Adrenal gland (tissue), 12 donors: ENCODE measurements around the gene ARG2. TPM values are rescaled to one million over a fixed set of nuclear protein-coding genes. Genes with fewer than 3 reads are reported as not detected.

Experiments used
- DNase-seq, 7 donors: peaks; one replicate each; pipeline ENCODE4 v3.0.0-alpha.2; 2019 to 2020
- H3K27ac ChIP-seq, 5 donors: fragments of 200-600 bp; sonication (generic) in 4 of 5; 1 replicate in 3 of 5; 2 replicates in 2 of 5; pipeline versions ENCODE4 v1.5.1 to v1.8.0; 2016 to 2020; ENCODE audit warnings: mild to moderate bottlenecking in 1 of 5
- H3K27me3 ChIP-seq: fragments of 200-600 bp; 2 replicates; pipeline ENCODE4 v1.8.0; 2021
- H3K36me3 ChIP-seq, 2 donors: fragments of 200-600 bp; replicated peaks in 1 of 2; 1 replicate in 1 of 2; 2 replicates in 1 of 2; pipeline versions ENCODE4 v1.5.1 to v1.8.0; 2018 to 2022
- H3K4me1 ChIP-seq, 2 donors: fragments of 200-600 bp; replicated peaks in 1 of 2; 1 replicate in 1 of 2; 2 replicates in 1 of 2; pipeline versions ENCODE4 v1.5.1 to v1.8.0; 2018 to 2021
- H3K4me3 ChIP-seq, 4 donors: fragments of 200-600 bp; sonication (generic) in 3 of 4; one replicate each; pipeline ENCODE4 v1.5.1; 2016 to 2018
- H3K9me3 ChIP-seq, 3 donors: fragments of 200-600 bp; sonication (generic) in 1 of 3; replicated peaks in 1 of 3; 1 replicate in 2 of 3; 2 replicates in 1 of 3; pipeline versions ENCODE4 v1.5.1 to v1.8.0; 2016 to 2021
- POLR2A ChIP-seq, 2 donors: fragments of 450-650 bp; IDR thresholded peaks; one replicate each; pipeline ENCODE4 v1.6.1; 2017; ENCODE audit warnings: antibody characterized with exemption in 2 of 2, mild to moderate bottlenecking in 2 of 2, moderate library complexity in 1 of 2
- WGBS, 4 donors: extraction: QIAGEN DNeasy Blood & Tissue Kit in 2 of 4; methylation state at CpG; one replicate each; pipeline versions ENCODE4 v1.1.5 to v1.1.7; 2013 to 2017; 5-methylcytosine and 5-hydroxymethylcytosine counted together
- intact Hi-C, 2 donors: fragments of 100-400 bp; cut with DNase I; formaldehyde crosslinking; loops; one replicate each; pipeline versions ENCODE4 v1.14.1 to v1.15.0; 2022 to 2023
- polyA plus RNA-seq, 3 donors: library from polyadenylated mRNA; stranded (reverse); fragments of 200-250 nt in 2 of 3; fragments of 350-450 nt in 1 of 3; fragmentation: Illumina TruSeq in 1 of 3; extraction: RNeasy Lipid Tissue Mini Kit (QIAGEN cat#74804) in 1 of 3; gene quantifications; one replicate each; pipeline ENCODE4 v1.2.3, GENCODE V29; 2013 to 2014
- total RNA-seq, 9 donors: library from RNA; depleted of rRNA in 4 of 9; stranded (reverse); fragments of >200 nt in 4 of 9; fragments of 120-200 nt in 1 of 9; fragmentation: NEBNext Ultra II Directional in 1 of 9; extraction: Animal tissue kit (Norgen Biotek cat#: 25700) in 1 of 9; gene quantifications; one replicate each; pipeline versions ENCODE4 v1.1.0 to v1.2.4, GENCODE V29; 2013 to 2023
- TF ChIP-seq, protein P1 (sequence below), 6 experiments: fragments of 450-650 bp in 4 of 6; fragments of 200-600 bp in 2 of 6; sonication (generic) in 1 of 6; IDR thresholded peaks; 1 replicate in 5 of 6; 2 replicates in 1 of 6; pipeline versions ENCODE4 v1.5.1 to v1.8.0; 2016 to 2021; ENCODE audit warnings: antibody characterized with exemption in 6 of 6, mild to moderate bottlenecking in 2 of 6, moderate library complexity in 1 of 6
- donor health status: healthy with polysubstance abuse.
- donor health status: Bipolar disorder and iron deficiency.
- donor health status: DM: yes; HTN: yes; CAD: no.
- donor health status: DM: no; HTN: no; CAD: no.
- donor health status: DM: no; HTN: no; CAD: no.
- donor health status: DM: yes; HTN: yes; CAD: no.

Gene ARG2
- total and polyA plus RNA-seq, 12 donors = 2.5 to 45.4 (median 4.5) TPM

DNA sequence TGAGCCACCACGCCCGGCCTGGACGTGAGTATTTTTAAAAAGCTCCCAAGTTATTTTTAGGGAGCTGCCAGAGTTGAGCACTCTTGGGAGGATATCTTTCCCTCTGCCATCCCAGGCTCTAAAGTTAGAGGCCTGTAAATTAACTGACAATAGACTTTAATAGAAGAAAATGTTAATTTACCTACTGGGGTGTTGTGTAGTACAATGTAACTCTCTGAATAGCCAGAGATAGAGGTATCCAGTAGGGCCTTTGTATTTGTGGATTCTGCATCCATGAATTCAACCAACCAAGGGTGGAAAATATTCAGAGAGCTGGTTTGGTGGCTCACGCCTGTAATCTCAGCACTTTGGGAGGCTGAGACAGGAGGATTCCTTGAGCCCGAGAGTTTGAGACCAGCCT, 12.1 kb upstream of the ARG2 start:
- Histone ChIP-seq H3K4me1 (no peaks in the 10 kb centered on the region), H3K27me3 (no peaks in the 10 kb centered on the region), H3K27ac (no peak overlapping the region), H3K4me3 (no peak overlapping the region), H3K36me3 (no peaks in the 10 kb centered on the region), H3K9me3 (no peaks in the 10 kb centered on the region)
- intact Hi-C loops = loop anchor here in 1 of 2 donors (5.0 kb wide), 1 partner anchor 50 kb away; no protein-coding TSS in a partner anchor
- TF ChIP-seq, protein P1, sequence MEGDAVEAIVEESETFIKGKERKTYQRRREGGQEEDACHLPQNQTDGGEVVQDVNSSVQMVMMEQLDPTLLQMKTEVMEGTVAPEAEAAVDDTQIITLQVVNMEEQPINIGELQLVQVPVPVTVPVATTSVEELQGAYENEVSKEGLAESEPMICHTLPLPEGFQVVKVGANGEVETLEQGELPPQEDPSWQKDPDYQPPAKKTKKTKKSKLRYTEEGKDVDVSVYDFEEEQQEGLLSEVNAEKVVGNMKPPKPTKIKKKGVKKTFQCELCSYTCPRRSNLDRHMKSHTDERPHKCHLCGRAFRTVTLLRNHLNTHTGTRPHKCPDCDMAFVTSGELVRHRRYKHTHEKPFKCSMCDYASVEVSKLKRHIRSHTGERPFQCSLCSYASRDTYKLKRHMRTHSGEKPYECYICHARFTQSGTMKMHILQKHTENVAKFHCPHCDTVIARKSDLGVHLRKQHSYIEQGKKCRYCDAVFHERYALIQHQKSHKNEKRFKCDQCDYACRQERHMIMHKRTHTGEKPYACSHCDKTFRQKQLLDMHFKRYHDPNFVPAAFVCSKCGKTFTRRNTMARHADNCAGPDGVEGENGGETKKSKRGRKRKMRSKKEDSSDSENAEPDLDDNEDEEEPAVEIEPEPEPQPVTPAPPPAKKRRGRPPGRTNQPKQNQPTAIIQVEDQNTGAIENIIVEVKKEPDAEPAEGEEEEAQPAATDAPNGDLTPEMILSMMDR (IDR thresholded peaks at IDR 0.05) = no peak
- TF ChIP-seq POLR2A (IDR thresholded peaks at IDR 0.05) = no peak
- no peak for DNase-seq
- 79 to 97% (median 90%) methylated on average over 2 to 5 of the region's 5 CpGs for WGBS, 4 donors

DNA sequence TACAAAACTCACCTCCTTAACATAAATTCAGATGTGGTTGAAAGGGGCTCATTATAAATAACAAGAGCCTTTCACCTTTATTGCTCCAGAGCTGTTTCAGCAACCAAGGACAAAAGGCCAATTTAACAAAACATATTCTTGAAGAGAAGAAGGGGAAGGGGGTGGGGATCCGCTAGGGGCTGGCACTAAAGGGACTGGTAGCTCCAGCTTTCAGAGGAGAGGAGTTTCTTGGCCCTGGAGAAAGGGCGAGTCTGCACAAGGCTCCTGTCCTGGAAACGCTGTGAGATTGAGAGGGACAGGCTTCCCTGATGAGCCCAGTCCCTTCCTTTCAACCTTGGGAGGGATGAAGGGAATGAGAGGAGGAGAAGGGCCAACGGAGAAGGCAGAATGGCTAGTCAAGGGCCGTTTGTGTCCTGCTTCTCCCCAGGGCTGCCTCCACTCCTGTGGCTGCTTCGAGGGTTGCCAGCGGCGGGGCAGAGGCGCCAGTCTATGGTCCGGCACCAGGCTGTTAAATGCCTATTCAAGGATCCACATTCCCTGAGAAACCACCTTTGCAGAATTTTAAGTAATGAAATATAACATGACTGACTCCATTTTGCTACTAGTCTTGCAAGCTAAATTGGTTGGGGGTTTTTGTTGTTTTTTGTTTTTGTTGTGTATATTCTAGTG, 9.9 kb upstream of the ARG2 start:
- Histone ChIP-seq H3K4me1 (no peaks in the 10 kb centered on the region), H3K9me3 (no peaks in the 10 kb centered on the region), H3K27me3 (no peaks in the 10 kb centered on the region), H3K27ac (no peak overlapping the region), H3K36me3 (no peaks in the 10 kb centered on the region), H3K4me3 (no peak overlapping the region)
- no peak for DNase-seq
- intact Hi-C loops = loop anchor here in 1 of 2 donors (5.0 to 10.0 kb wide), 2 partner anchors 48 to 85 kb away; partner anchors contain the start of gene RDH11
- 69 to 82% (median 72%) methylated on average over 10 of the region's 10 CpGs for WGBS, 4 donors
- TF ChIP-seq POLR2A (IDR thresholded peaks at IDR 0.05) = no peak
- TF ChIP-seq, protein P1 (IDR thresholded peaks at IDR 0.05) = no peak

DNA sequence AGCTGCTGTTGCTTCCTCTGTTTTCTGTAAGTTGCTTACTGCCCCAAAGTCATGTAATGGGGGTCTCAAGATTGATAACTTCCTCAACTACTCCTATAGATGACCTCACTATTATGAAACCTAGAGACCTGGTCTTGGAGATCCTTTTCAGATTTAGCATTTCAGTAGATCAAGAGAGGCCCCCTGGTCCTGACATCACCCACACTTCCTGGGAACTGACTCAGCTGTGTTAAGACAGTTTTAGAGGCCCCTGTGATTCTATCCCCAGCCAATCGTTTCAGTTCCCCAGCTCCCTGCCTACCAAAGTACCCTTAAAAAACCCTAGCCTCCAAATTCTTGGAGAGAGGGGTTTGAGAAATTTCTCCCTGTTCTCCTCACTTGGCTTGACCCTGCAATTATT, 9.2 kb upstream of the ARG2 start:
- H3K9me3 ChIP-seq = no peaks in the 10 kb centered on the region
- no peak for TF ChIP-seq POLR2A (IDR thresholded peaks at IDR 0.05)
- TF ChIP-seq, protein P1 (IDR thresholded peaks at IDR 0.05) = no peak
- no peak overlapping the region for H3K27ac ChIP-seq
- no peak overlapping the region for H3K4me3 ChIP-seq
- H3K36me3 ChIP-seq = no peaks in the 10 kb centered on the region
- WGBS, 4 donors = 50 to 81% (median 71%) methylated on average over 1 of the region's 1 CpG
- intact Hi-C loops = loop anchor here in 1 of 2 donors (10.0 kb wide), 1 partner anchor 84 kb away; the partner anchor contains the start of gene RDH11
- no peaks in the 10 kb centered on the region for H3K4me1 ChIP-seq
- no peak for DNase-seq
- H3K27me3 ChIP-seq = no peaks in the 10 kb centered on the region

DNA sequence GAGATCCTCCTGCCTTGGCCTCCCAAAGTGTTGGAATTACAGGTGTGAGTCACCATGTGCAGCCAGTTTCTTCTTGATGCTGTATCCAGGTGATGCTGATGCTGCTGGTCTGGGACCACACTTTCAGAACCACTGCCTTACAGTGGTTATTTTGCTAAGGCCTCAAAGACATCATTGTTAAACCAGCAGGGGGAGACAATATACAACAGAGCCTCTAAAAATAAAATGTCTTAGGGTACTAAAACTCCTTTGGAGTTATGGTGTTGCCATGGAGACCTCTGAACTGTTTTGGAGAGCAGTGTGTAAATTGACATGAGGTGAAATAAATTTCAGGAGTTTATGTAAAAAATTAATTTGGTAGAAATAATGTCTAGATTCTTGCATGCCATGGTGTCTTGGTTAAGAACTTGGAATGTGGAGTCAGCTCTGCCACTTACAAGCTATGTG, 1.1 kb upstream of the ARG2 start:
- Histone ChIP-seq H3K4me3 (no peak overlapping the region), H3K4me1 (peaks cover 23 to 33% of the 10 kb centered on the region in 2 donors), H3K9me3 (no peaks in the 10 kb centered on the region), H3K27ac (peak overlapping the region in 3 of 5 donors; percentile 61 to 82 (median 82)), H3K27me3 (no peaks in the 10 kb centered on the region), H3K36me3 (no peaks in the 10 kb centered on the region)
- TF ChIP-seq, protein P1 (IDR thresholded peaks at IDR 0.05) = peak; percentile 59 to 85 (median 76)
- TF ChIP-seq POLR2A (IDR thresholded peaks at IDR 0.05) = no peak
- intact Hi-C loops = loop anchor here (5.0 to 10.0 kb wide), 3 partner anchors 54 to 84 kb away; partner anchors contain the start of genes RDH11 (in 1 of the 2), RDH12 (in 1 of the 2) and VTI1B (in 1 of the 2)
- peak in 2 of 7 donors; percentile 7 to 26 for DNase-seq
